KOPT-K1 (cell line): Measurements from ENCODE around the gene EMILIN3.

ENCODE experiments used
- H3K27ac ChIP-seq: fragments of 200-600 bp; sonication (generic); 2 replicates; pipeline ENCODE4 v1.5.1; 2016; ENCODE audit warnings: antibody characterized with exemption, mild to moderate bottlenecking, low read depth, low read length; ENCODE audit not compliant: poor library complexity, severe bottlenecking
- H3K36me3 ChIP-seq: fragments of 200-600 bp; sonication (generic); 2 replicates; pipeline ENCODE4 v1.5.1; 2017; ENCODE audit warnings: antibody characterized with exemption, mild to moderate bottlenecking, low read length, moderate library complexity; ENCODE audit not compliant: insufficient read depth
- H3K9me3 ChIP-seq: fragments of 200-600 bp; sonication (generic); 2 replicates; pipeline ENCODE4 v1.5.1; 2017; ENCODE audit warnings: antibody characterized with exemption, low read length, mild to moderate bottlenecking; ENCODE audit not compliant: insufficient read depth, poor library complexity, severe bottlenecking

Gene EMILIN3

DNA sequence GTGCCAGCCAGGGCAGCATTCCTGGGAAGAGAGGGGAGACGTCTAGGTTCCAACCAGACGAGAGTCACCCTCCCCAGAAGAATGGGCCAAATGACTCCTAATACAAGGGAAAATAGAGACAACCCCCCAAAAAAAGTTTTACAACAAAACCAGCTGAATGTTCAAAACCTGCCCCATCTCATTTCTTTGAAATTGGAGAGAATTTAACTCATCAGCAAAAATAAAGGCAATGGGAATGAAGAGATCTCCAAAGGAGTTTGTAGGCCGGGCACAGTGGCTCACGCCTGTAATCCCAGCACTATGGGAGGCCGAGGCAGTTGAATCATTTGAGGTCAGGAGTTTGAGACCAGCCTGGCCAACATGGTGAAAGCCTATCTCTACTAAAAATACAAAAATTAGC lies 9.7 kb upstream of the EMILIN3 start:
- peaks cover 20% of the 10 kb centered on the region for H3K9me3 ChIP-seq
- H3K27ac ChIP-seq = no peak overlapping the region
- no peaks in the 10 kb centered on the region for H3K36me3 ChIP-seq

DNA sequence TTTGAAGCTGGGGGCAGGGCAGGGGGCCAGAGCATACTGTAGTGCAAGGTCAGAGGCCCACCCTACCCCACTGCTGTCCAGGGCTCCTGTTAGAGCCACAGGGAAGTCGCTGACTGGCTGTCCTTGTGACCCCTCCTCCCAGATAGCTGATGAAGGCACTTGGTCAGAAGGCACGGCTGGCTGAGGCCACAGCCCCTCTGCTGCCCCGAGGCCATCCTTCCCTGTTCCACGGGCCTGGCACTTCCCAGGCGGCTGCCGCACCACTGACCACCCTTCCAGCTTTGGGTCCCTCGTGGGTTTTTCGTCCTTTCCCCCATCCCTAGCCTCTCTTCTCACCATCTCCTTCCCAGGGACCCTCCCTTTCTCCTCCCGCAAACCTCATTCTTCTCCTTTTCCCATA lies 9.2 kb upstream of the EMILIN3 start:
- no peak overlapping the region for H3K27ac ChIP-seq
- peaks cover 26% of the 10 kb centered on the region for H3K9me3 ChIP-seq
- no peaks in the 10 kb centered on the region for H3K36me3 ChIP-seq

DNA sequence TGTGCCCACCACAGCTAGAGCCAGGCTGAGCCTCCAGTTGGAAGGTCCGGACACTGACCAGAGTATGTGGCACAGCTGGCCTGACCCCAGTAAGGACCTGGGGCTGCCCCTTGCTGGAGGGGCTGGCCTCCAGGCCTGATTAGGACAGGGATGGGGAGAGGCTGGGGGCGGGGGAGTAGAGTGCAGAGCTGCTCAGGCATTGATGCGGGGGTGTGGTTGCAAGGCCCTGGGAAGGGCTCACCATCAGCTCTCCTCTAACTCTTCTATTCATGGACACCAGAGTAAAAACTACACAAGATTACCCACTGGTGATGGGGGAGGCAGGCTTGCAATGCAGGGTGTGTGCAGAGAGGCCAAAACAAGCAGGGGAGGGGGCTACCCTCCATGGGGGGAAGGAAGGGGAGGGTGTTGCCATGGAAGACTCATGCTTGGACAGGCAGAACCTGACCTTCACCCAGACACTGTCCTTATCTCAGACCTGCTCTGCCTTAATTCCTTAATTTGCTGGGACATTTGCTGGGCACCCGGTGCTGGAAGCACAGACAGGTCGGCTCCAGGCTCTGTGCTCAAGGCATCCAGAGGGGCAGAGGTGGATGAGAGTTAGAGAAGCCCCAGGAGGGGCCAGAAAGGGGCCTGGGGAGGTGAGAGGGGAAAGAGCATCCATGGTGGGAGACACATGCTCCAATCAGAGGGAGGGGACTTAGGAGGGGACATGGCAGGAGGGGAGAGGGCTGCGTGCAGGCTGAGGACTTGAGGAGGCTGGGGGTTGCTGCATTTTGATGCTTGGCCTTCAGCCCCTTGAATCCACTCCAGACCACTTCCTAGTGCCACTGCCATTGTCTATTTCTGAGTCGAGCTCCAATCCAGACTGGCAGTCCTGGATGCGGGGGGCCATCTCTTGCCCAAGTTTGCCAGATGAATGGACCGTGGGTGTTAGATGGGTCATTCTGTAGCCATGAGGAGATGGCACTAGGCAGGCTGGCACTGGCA lies 7.6 kb upstream of the EMILIN3 start:
- peaks cover 27% of the 10 kb centered on the region for H3K9me3 ChIP-seq
- no peaks in the 10 kb centered on the region for H3K36me3 ChIP-seq
- H3K27ac ChIP-seq = no peak overlapping the region

DNA sequence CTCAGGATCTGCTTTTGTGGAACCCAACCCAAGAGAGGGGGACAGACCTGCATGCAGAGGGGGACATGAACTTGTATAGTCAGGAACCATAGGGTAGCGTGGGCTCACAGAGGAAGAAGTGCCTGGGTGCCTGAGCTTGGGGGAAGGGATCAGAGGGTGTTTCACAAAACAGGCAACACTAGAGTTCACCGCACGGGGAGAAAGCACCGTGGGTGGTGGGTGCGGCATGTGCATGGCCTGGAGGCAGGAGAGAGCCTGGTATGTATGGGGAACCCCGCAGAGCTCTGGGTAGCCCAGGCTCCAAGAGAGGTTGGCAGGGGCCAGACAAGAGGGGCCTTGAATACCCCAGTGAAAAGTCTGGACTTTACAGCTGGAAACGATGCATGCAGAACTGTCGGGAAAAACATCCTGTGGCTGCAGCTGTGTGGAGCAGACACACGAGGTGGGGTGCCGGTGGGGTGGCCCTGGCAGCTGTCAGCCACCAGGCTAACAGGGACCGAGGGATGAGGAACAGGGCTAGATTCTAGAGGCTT lies 6.7 kb upstream of the EMILIN3 start:
- Histone ChIP-seq H3K9me3 (peaks cover 27% of the 10 kb centered on the region), H3K36me3 (no peaks in the 10 kb centered on the region)

DNA sequence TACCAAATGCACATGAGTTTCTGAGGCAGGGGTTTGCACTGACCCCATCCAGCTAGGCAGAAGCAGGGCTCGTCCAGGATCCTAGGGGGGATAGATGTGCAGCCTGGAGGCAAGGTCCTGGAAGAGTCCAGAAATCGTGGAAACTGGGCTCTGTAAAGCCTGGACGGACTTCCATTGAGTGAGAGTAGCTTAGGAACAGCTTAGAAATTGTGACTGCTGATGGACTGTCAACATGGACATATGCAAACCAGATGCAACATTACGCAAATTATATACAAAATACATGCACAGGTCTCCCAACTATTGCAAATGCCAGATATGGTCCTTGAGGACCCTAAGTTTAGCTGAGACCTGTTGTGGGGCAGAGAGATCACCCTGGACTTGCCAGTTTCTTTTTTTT lies 4.8 kb upstream of the EMILIN3 start:
- Histone ChIP-seq H3K27ac (no peak overlapping the region), H3K36me3 (no peaks in the 10 kb centered on the region), H3K9me3 (peaks cover 27% of the 10 kb centered on the region)

More for the DNA sequence above, 6.7 kb upstream of the EMILIN3 start:
- H3K27ac ChIP-seq = no peak overlapping the region

DNA sequence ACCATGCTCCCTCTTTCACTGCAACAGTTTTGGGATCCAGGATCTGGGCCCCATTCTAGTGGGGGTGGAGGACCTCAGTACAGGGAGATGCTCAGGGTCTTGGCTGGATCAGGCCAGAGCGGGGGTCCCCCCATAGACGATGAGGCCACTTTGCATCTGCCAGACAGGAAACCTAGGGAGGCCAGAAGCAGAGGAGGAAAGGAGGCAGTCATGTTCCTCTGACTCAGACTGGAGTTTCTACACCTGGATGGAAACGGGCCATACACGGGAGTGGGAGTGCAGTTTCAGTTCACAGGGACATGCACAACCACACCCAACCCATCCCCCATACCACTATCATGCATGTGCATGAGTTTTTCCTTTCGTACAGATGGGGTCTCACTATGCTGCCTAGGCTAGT lies 3.6 kb upstream of the EMILIN3 start:
- Histone ChIP-seq H3K9me3 (peaks cover 27% of the 10 kb centered on the region), H3K27ac (no peak overlapping the region)

DNA sequence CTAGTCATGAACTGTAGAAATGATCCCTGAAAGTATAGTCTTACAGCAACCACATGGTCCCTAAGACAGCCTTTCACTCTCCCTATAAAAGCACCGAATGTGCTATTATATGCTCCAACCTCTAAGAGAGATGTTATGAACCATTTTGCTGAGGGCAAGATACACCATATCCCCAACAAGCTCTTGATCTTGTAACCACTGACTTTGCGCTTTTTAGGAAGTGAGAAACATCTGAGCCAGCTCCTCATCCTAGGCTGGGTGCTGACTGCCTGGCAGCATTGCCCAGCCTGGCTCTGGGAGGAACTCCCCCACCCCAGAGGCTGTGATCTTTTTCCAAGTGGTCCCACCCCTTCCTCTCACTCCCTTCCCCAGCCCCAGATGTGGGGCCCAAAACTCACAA lies 3.1 kb upstream of the EMILIN3 start:
- Histone ChIP-seq H3K9me3 (peaks cover 27% of the 10 kb centered on the region), H3K27ac (no peak overlapping the region), H3K36me3 (no peaks in the 10 kb centered on the region)

More for the DNA sequence above, 3.6 kb upstream of the EMILIN3 start:
- no peaks in the 10 kb centered on the region for H3K36me3 ChIP-seq

DNA sequence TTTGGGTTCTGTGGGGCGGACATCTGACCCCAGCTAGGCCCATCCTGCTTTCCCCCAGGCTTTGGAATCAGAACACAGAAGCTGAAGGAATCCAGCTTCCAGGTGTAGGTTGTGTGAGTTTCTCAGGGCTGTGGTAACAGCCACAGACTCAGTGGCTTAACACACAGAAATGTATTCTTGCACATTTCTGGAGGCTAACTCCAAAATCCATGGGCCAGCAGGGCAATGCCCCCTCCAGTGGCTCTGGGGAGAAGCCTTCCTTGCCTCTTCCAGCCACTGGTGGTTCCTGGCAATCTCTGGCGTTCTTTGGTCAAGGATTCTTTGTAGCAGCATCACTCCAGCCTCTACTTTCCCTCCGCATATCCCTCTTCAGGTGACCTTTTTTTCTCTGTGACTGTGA lies 1.3 kb upstream of the EMILIN3 start:
- peaks cover 22% of the 10 kb centered on the region for H3K9me3 ChIP-seq
- no peaks in the 10 kb centered on the region for H3K36me3 ChIP-seq
- H3K27ac ChIP-seq = no peak overlapping the region

DNA sequence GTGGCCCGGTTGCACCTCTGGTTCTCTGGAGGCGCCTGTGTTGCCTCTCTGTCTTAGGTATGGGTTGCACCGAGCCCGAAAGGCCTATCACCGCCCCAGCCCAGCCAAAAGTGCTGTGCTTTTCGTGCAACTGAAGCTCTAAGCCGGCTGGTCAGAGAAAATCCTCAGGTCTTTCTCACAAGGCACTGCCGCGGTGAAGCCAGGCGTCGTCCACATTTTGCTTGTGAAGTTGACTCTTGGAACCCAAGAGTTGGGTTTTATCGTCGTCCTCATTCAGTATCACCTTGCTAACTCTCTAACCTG lies 726 bp upstream of the EMILIN3 start:
- H3K27ac ChIP-seq = no peak overlapping the region
- H3K9me3 ChIP-seq = peaks cover 17% of the 10 kb centered on the region
- H3K36me3 ChIP-seq = no peaks in the 10 kb centered on the region

DNA sequence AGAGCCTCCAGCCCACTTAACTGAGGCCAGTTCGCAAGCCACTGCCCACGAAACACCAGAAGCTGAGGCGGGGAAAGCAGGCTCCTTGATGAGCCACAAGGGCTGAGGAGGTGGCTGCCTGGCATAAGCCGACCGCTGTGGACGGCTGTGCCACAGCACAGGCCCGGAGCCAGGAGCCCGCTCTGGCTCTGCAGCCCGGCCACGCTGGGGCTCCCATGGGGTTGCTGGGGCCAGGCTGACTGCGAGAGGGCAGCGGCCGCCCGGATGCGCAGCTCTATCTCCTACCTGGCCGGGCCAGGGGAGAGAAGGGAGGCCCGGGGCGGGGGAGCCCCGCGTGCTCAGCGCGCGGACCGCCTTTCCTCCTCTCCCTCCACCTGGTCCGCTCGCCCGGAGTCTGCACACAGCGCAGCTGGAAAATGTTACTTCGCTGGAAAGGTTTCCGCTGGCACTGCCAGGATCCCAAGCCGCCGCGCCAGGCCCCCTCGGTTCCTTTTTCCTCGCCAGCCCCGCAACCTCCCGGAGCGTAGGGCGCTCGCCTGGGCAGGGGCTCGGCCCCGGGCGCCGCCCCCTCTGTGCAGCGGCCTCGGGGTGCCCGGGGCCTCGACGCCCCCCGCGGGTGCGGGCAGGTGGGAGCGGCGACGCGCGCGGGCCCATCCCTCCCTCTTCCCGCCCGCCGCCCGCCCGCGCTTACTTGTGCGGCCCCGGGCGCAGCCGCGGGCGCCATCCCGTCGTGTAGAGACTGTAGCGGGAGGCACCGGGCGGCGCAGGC lies 657 bp downstream of the EMILIN3 start:
- peaks cover 3% of the 10 kb centered on the region for H3K9me3 ChIP-seq
- H3K36me3 ChIP-seq = no peaks in the 10 kb centered on the region
- no peak overlapping the region for H3K27ac ChIP-seq

DNA sequence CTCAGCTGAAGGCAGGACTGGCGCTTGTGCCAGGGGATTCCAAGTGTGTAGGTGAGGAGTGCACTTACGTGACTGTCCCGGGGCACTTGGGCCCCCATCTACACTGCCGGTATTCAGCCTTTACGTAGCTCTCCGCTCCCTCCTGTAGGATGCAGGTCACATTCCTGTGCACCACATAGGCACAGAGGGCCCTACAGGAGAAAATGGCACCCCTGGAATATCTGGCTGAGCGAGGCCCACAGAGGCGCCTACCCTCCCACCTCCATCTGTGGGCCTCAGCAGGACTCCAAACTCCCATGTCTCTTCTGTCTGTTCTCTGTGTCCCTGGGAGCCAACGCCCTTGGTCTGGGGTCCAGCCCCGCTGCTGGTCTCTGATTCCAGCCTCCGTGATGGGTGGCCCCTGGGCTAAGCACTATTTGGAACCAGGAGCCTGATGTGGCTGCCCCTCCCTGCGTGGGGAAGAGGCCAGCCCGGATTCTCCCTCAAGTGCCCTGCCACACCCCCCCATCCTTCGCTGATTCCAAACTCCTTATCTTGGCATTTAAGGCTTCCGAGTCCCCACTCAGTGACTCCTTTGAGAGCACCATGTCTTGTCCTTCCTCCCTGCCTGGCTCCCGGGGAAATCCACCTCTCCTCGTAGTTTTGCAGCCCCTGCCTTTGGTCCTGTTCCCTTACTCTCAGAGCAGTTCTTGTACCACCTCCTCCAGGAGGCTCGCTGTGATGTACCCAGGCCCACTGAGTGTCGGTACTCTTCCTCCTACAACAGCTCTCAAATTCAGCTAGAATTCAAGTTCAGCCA lies 1.5 kb downstream of the EMILIN3 start:
- Histone ChIP-seq H3K9me3 (no peaks in the 10 kb centered on the region), H3K27ac (no peak overlapping the region), H3K36me3 (no peaks in the 10 kb centered on the region)

DNA sequence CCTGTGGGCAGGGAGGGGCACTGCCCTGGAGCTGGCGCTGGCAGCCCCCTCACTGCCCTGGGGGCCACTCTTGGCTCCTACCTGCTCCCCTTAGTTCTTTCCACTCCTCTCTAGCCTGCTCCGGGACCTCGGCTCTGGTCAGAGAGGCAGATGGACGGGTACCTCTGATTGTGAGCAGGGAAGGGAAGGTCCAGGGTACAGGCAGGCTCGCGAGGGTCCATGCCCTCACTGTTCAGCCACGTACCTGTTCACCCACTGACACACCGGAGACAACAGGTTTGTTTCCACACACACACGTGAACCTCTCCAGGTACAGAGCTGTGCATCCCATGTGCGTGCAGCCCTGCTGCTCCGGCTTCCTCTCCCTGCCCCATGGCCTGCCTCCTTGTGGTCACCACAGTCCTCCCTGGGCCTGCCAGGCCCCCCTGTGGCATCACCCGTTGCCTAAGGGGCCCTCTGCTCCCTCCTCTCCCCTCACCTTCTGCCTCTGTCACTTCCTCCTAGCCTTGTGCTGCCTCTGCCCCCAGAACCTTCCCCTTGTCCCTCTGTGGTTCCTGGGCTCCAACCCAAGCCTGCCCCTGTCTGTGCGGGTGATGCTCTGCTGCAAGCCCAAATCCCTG lies 2.3 kb downstream of the EMILIN3 start:
- H3K9me3 ChIP-seq = no peaks in the 10 kb centered on the region
- H3K36me3 ChIP-seq = no peaks in the 10 kb centered on the region

DNA sequence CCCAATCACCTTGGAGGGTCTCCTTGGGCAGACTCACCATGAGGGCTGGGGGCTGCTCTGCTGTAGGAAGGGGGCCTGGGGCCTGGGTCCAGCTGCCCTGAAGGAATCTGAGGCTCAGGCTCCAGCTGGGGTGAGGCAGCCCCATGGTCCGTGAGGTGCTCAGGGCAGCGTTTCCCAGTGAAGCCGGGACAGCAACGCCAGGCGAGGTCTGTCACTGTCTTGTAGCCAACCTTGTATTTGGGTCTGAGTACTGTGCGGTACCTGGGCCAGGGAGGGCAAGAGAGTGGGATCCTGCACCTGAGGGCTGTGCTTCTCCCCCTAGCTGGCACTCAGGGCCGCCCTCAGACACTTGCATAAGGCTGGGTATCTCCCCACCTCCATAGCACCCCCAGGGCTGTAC lies 3.0 kb downstream of the EMILIN3 start:
- Histone ChIP-seq H3K9me3 (no peaks in the 10 kb centered on the region), H3K27ac (no peak overlapping the region), H3K36me3 (no peaks in the 10 kb centered on the region)

More for the DNA sequence above, 2.3 kb downstream of the EMILIN3 start:
- H3K27ac ChIP-seq = no peak overlapping the region

DNA sequence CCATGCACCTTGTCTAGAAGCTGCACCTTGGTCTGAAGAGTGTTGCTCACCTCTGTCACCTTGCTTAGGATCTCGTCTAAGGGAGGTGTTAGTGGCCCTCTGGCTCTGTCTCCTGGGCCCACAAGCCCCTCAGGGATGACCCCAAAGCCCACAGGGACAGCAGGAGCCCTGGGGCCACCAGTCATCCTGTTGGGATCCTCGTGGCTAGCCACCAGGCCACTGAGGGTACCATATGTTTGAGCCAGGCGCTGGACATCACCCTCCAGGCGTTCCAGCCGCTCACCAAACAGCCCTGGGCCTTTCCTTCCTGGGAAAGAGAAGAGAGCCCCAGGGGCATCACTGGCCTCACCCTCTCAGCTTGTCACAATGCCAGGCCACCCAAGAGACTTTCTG lies 3.9 kb downstream of the EMILIN3 start:
- Histone ChIP-seq H3K27ac (no peak overlapping the region), H3K9me3 (no peaks in the 10 kb centered on the region), H3K36me3 (no peaks in the 10 kb centered on the region)
